Ectodermal cell (in vitro differentiated cells): Measurements from ENCODE around the gene KLHL8.
"Not testable (repeated sequence)": the region's sequence is repeated elsewhere in the genome, so short reads cannot be mapped to it uniquely, and the experiment has no call there.

Experiments
- H3K27ac ChIP-seq: 2 replicates; pipeline ENCODE4 v1.7.0; 2013; ENCODE audit warnings: mild to moderate bottlenecking, low read depth, low read length; ENCODE audit not compliant: insufficient read depth, poor library complexity, severe bottlenecking
- H3K27me3 ChIP-seq: 2 replicates; pipeline ENCODE4 v1.7.0; 2013; ENCODE audit warnings: mild to moderate bottlenecking, low read length; ENCODE audit not compliant: insufficient read depth, control insufficient read depth, poor library complexity, severe bottlenecking
- H3K36me3 ChIP-seq: one replicate; pipeline ENCODE4 v1.7.0; 2013; ENCODE audit warnings: low read length; ENCODE audit not compliant: control insufficient read depth, insufficient read depth
- H3K4me1 ChIP-seq: one replicate; pipeline ENCODE4 v1.7.0; 2013; ENCODE audit warnings: low read length; ENCODE audit not compliant: control insufficient read depth, insufficient read depth
- H3K4me3 ChIP-seq: 2 replicates; pipeline ENCODE4 v1.7.0; 2013; ENCODE audit warnings: low read depth, low read length, control low read depth; ENCODE audit not compliant: insufficient read depth
- H3K9me3 ChIP-seq: 2 replicates; pipeline ENCODE4 v1.7.0; 2013; ENCODE audit warnings: mild to moderate bottlenecking, low read length, moderate library complexity; ENCODE audit not compliant: control insufficient read depth
- WGBS, 2 experiments: methylation state at CpG; one replicate each; pipeline ENCODE4 v1.1.7; 2013; ENCODE audit warnings: missing lambda C conversion rate in 2 of 2; 5-methylcytosine and 5-hydroxymethylcytosine counted together

Gene KLHL8

DNA sequence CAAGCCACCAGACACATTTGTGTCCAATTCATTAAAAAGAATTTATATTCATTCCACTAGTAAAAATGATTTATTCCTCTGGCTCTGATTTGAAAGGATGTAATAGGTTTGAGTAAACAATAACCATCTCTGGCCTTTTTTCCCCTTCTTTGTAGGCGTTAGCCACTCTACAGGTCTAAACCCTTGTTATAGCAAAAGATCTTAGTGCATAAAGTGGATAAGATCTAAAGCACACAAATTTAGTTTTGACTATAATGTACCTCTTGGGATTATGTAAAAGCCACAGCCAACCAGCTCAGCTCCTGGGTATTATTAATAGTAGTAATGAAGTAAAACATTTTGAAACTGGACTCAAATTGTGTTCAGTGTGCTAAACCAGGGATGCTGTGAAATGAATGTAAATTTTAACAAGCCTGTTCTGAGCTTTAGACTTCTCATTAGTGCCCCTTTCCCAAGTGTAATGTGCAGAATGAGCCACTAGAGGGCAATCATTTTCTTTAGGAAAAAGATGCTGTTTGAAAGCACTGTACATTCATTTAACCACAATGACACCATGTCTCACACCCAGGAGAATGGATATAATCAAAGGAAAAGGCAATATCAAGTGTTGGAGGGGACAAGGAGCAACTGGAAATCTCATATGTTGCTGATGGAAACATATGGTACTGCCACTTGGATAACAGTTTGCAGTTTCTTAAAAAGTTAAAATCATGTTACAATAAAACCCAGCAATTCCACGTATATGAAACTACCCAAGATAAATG is 69.7 kb downstream of the KLHL8 start:
- Histone ChIP-seq H3K9me3 (no peaks in the 10 kb centered on the region), H3K27ac (no peak overlapping the region), H3K4me3 (no peak overlapping the region), H3K36me3 (no peaks in the 10 kb centered on the region), H3K27me3 (no peaks in the 10 kb centered on the region), H3K4me1 (no peaks in the 10 kb centered on the region)
- WGBS, 2 experiments = 100% methylated on average over 1 of the region's 2 CpGs; no CpG with 5 or more reads in 1 of the 2 experiments

DNA sequence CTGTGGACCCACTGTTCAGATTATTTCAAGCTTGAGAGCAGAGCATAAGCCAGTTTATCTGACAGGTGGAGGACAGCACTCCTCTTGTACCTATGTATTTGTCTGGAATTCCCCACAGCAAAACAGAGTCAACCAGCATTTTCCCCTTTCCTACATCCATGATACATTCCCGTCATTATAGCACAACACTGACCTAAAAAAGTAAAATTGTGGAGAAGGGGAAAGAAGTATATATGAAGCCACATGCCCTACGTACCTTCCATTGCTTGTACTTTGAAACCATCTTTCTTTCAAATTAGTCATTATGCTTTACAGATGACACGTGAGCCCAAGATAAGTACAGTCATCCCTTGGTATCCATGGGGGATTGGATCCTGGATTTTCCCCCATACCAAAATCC is 73.3 kb downstream of the KLHL8 start:
- WGBS, 2 experiments = 90 to 100% methylated on average over 2 of the region's 3 CpGs
- Histone ChIP-seq H3K4me1 (no peaks in the 10 kb centered on the region), H3K27me3 (no peaks in the 10 kb centered on the region), H3K4me3 (no peak overlapping the region), H3K36me3 (peaks cover 6% of the 10 kb centered on the region), H3K9me3 (no peaks in the 10 kb centered on the region), H3K27ac (no peak overlapping the region)

DNA sequence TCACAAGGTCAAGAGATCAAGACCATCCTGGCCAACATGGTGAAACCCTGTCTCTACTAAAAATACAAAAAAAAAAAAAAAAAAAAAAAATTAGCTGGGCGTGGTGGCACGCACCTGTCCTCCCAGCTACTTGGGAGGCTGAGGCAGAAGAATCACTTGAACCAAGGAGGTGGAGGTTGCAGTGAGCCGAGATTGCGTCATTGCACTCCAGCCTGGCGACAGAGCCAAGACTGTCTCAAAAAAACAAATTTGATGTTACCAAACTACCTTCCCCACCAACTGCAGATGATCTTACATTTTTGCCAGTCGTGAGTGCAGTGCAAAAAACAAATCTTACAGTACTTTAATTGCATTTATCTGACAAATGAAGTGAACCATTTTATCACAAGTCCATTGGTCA is 74.5 kb downstream of the KLHL8 start:
- H3K27me3 ChIP-seq, H3K27ac ChIP-seq, H3K4me1 ChIP-seq, H3K4me3 ChIP-seq, H3K9me3 ChIP-seq: not testable (repeated sequence)
- 94% methylated on average over 6 of the region's 6 CpGs for WGBS, 2 experiments
- peaks cover 12% of the 10 kb centered on the region for H3K36me3 ChIP-seq

GRCh38 chr4:87144356-87144755 is 76.1 kb downstream of the KLHL8 start:
- H3K36me3 ChIP-seq = peaks cover 16% of the 10 kb centered on the region
- WGBS, 2 experiments = 97 to 100% methylated on average over 2 of the region's 2 CpGs
- no peaks in the 10 kb centered on the region for H3K4me1 ChIP-seq
- no peak overlapping the region for H3K27ac ChIP-seq
- no peaks in the 10 kb centered on the region for H3K27me3 ChIP-seq
- H3K4me3 ChIP-seq = no peak overlapping the region
- no peaks in the 10 kb centered on the region for H3K9me3 ChIP-seq

DNA sequence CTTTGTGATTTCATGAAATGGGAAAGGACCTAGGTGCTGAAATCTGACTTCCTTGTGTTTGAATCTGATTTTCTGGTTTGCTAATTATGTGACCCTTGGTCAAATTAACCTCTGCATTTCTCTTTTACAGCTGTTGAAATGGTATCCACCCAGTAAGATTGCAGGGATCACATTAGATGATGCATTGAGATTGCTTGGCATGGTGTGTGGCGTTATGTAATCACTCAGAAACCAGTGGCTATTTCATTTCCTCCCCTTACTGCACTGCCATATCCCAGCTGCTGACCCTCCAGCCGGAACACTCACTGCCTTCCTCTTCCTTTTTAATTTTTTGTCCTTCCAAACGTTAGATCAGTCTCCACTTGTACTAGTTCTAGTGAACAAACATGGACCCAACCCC is 79.0 kb downstream of the KLHL8 start:
- Histone ChIP-seq H3K4me3 (no peak overlapping the region), H3K27ac (no peak overlapping the region), H3K4me1 (no peaks in the 10 kb centered on the region), H3K9me3 (no peaks in the 10 kb centered on the region), H3K36me3 (peaks cover 30% of the 10 kb centered on the region), H3K27me3 (no peaks in the 10 kb centered on the region)
- WGBS, 2 experiments = 93 to 95% methylated on average over 3 of the region's 3 CpGs

- 80 to 86% methylated on average over 3 of the region's 3 CpGs for WGBS, 2 experiments
- H3K27ac ChIP-seq = no peak overlapping the region
- H3K36me3 ChIP-seq = peaks cover 54% of the 10 kb centered on the region
- no peak overlapping the region for H3K4me3 ChIP-seq
- no peaks in the 10 kb centered on the region for H3K4me1 ChIP-seq
- no peaks in the 10 kb centered on the region for H3K9me3 ChIP-seq
- H3K27me3 ChIP-seq = no peaks in the 10 kb centered on the region
Measured at GRCh38 chr4:87134122-87134521, 86.3 kb downstream of the KLHL8 start.

GRCh38 chr4:87133183-87133582 is 87.2 kb downstream of the KLHL8 start:
- Histone ChIP-seq H3K36me3 (peaks cover 50% of the 10 kb centered on the region), H3K4me1 (no peaks in the 10 kb centered on the region), H3K27ac (no peak overlapping the region), H3K27me3 (no peaks in the 10 kb centered on the region), H3K4me3 (no peak overlapping the region), H3K9me3 (no peaks in the 10 kb centered on the region)
- WGBS, 2 experiments = 98 to 100% methylated on average over 2 of the region's 2 CpGs

- peaks cover 46% of the 10 kb centered on the region for H3K36me3 ChIP-seq
- no peaks in the 10 kb centered on the region for H3K27me3 ChIP-seq
- H3K4me3 ChIP-seq = no peak overlapping the region
- 94 to 99% methylated on average over 8 of the region's 8 CpGs for WGBS, 2 experiments
- no peaks in the 10 kb centered on the region for H3K9me3 ChIP-seq
- H3K4me1 ChIP-seq = no peaks in the 10 kb centered on the region
- H3K27ac ChIP-seq = no peak overlapping the region
Measured at GRCh38 chr4:87132035-87132434, 88.4 kb downstream of the KLHL8 start.

DNA sequence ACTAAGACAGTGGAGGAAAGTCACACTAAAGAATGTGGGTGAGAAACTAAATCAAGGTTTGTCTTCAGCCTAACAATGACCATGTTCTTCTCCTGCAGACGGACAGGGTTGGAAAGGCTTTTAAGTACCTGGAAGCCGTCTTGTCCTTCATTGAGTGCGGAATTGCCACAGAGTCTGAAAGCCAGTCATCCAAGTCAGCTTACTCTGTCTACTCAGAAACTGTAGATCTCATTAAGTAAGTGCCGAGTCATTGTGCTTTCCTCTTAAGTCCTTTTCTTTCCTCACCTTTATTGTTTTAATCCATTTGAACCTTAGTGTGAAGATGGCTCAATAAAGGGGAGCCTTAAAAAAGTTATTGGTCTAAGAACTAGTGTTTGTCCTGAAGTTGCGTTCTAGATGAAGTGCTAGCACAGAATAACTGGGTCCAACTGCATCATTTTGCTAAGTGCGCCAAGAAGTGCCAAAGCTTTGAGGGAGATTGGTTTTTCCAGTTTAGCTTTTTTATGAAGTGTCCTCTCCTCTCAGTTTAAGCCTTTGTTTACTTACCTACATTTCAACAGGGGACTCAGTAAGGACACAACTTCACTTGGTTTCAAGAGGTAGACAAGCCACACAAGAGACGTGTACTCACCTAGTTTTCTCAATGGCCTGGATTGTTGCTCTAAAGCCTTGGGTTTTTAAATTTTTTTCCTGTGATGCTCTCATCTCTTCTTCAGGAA is 89.3 kb downstream of the KLHL8 start:
- H3K9me3 ChIP-seq = no peaks in the 10 kb centered on the region
- H3K4me3 ChIP-seq = no peak overlapping the region
- H3K27me3 ChIP-seq = no peaks in the 10 kb centered on the region
- no peaks in the 10 kb centered on the region for H3K4me1 ChIP-seq
- no peak overlapping the region for H3K27ac ChIP-seq
- H3K36me3 ChIP-seq = peaks cover 41% of the 10 kb centered on the region
- WGBS, 2 experiments = 96 to 97% methylated on average over 7 of the region's 7 CpGs

GRCh38 chr4:87129681-87130080 is 90.7 kb downstream of the KLHL8 start:
- 96 to 97% methylated on average over 6 of the region's 6 CpGs for WGBS, 2 experiments
- Histone ChIP-seq H3K9me3 (no peaks in the 10 kb centered on the region), H3K36me3 (peaks cover 46% of the 10 kb centered on the region), H3K27me3 (no peaks in the 10 kb centered on the region), H3K4me3 (no peak overlapping the region), H3K27ac (no peak overlapping the region), H3K4me1 (no peaks in the 10 kb centered on the region)
